Measurements from ENCODE around the gene CFLAR.

Gene CFLAR

GRCh38 chr2:201128033-201128432, 12.1 kb downstream of the CFLAR start:
- H2AFZ ChIP-seq (ENCODE audit: low read length) = no peak overlapping the region
- H4K20me1 ChIP-seq (ENCODE audit: insufficient read depth, low read length, poor library complexity, severe bottlenecking) = peaks cover 39% of the 10 kb centered on the region
- peaks cover 17% of the 10 kb centered on the region; the same call in 1 of the 2 replicates for H3K36me3 ChIP-seq (ENCODE audit: insufficient read depth, low read length)
- H3K4me1 ChIP-seq (ENCODE audit: insufficient read depth, low read length, poor library complexity, severe bottlenecking) = peaks cover 68% of the 10 kb centered on the region
- no peaks in the 10 kb centered on the region for H3K9me2 ChIP-seq (replicated peaks; ENCODE audit: low read depth, low read length)
- H3K4me2 ChIP-seq (ENCODE audit: low read depth, low read length, poor library complexity, severe bottlenecking) = peak overlapping the region; percentile 90
- H3K9ac ChIP-seq (ENCODE audit: low read depth, low read length, poor library complexity, severe bottlenecking) = peak overlapping the region; percentile 61
- no peak for TF ChIP-seq CTCF (conservative IDR thresholded peaks at IDR 0.05; ENCODE audit: low read length)
- TF ChIP-seq EZH2phosphoT487 (IDR thresholded peaks at IDR 0.05; ENCODE audit: borderline replicate concordance) = no peak
- no peaks in the 10 kb centered on the region for H3F3A ChIP-seq (ENCODE audit: low read depth)
- H3K79me2 ChIP-seq (ENCODE audit: insufficient read depth, low read length) = peaks cover 95% of the 10 kb centered on the region
- no peaks in the 10 kb centered on the region for H3K9me3 ChIP-seq (ENCODE audit: insufficient read depth, low read depth, low read length)
- no peaks in the 10 kb centered on the region for H3K27me3 ChIP-seq (ENCODE audit: insufficient read depth, low read length, poor library complexity, severe bottlenecking)
- H3K4me3 ChIP-seq (ENCODE audit: low read length, poor library complexity, severe bottlenecking) = peak overlapping the region; percentile 86

- Histone ChIP-seq H2AFZ (ENCODE audit: low read length) (no peak overlapping the region), H3K9ac (ENCODE audit: low read depth, low read length, poor library complexity, severe bottlenecking) (no peak overlapping the region), H3K4me1 (ENCODE audit: insufficient read depth, low read length, poor library complexity, severe bottlenecking) (peaks cover 58% of the 10 kb centered on the region), H3K27me3 (ENCODE audit: insufficient read depth, low read length, poor library complexity, severe bottlenecking) (no peaks in the 10 kb centered on the region), H3K79me2 (ENCODE audit: insufficient read depth, low read length) (peaks cover 89% of the 10 kb centered on the region), H3K4me2 (ENCODE audit: low read depth, low read length, poor library complexity, severe bottlenecking) (peak overlapping the region; percentile 90), H3F3A (ENCODE audit: low read depth) (no peaks in the 10 kb centered on the region), H3K4me3 (ENCODE audit: low read length, poor library complexity, severe bottlenecking) (peak overlapping the region; percentile 6), H3K9me3 (ENCODE audit: insufficient read depth, low read depth, low read length) (no peaks in the 10 kb centered on the region), H3K36me3 (ENCODE audit: insufficient read depth, low read length) (peaks cover 24% of the 10 kb centered on the region; the same call in 1 of the 2 replicates), H4K20me1 (ENCODE audit: insufficient read depth, low read length, poor library complexity, severe bottlenecking) (peaks cover 35% of the 10 kb centered on the region), H3K9me2 (replicated peaks; ENCODE audit: low read depth, low read length) (no peaks in the 10 kb centered on the region)
- TF ChIP-seq EZH2phosphoT487 (IDR thresholded peaks at IDR 0.05; ENCODE audit: borderline replicate concordance) = no peak
- no peak for TF ChIP-seq CTCF (conservative IDR thresholded peaks at IDR 0.05; ENCODE audit: low read length)
These were observed 13.1 kb downstream of the CFLAR start for GRCh38 chr2:201128933-201129505.

GRCh38 chr2:201130524-201131186, 14.7 kb downstream of the CFLAR start:
- Histone ChIP-seq H3K9me2 (replicated peaks; ENCODE audit: low read depth, low read length) (no peaks in the 10 kb centered on the region), H3K4me2 (ENCODE audit: low read depth, low read length, poor library complexity, severe bottlenecking) (peak overlapping the region; percentile 2), H3K4me1 (ENCODE audit: insufficient read depth, low read length, poor library complexity, severe bottlenecking) (peaks cover 43% of the 10 kb centered on the region), H3K27me3 (ENCODE audit: insufficient read depth, low read length, poor library complexity, severe bottlenecking) (no peaks in the 10 kb centered on the region), H3K9ac (ENCODE audit: low read depth, low read length, poor library complexity, severe bottlenecking) (no peak overlapping the region), H3K36me3 (ENCODE audit: insufficient read depth, low read length) (peaks cover 35% of the 10 kb centered on the region; the same call in 1 of the 2 replicates), H4K20me1 (ENCODE audit: insufficient read depth, low read length, poor library complexity, severe bottlenecking) (peaks cover 35% of the 10 kb centered on the region), H3K79me2 (ENCODE audit: insufficient read depth, low read length) (peaks cover 73% of the 10 kb centered on the region), H3K4me3 (ENCODE audit: low read length, poor library complexity, severe bottlenecking) (no peak overlapping the region), H3F3A (ENCODE audit: low read depth) (no peaks in the 10 kb centered on the region), H2AFZ (ENCODE audit: low read length) (no peak overlapping the region), H3K9me3 (ENCODE audit: insufficient read depth, low read depth, low read length) (no peaks in the 10 kb centered on the region)
- TF ChIP-seq CTCF (conservative IDR thresholded peaks at IDR 0.05; ENCODE audit: low read length) (no peak), EZH2phosphoT487 (IDR thresholded peaks at IDR 0.05; ENCODE audit: borderline replicate concordance) (no peak)

Measured in Loucy (cell line).